HG03520 (cell line): ENCODE measurements around the gene CNGA3.

ENCODE experiments used
- ATAC-seq: cut with Tn5 transposase; IDR thresholded peaks from one replicate; pipeline ENCODE4 v1.9.1; 2021; ENCODE audit warnings: mild to moderate bottlenecking, moderate library complexity; ENCODE audit not compliant: unreplicated experiment

CNGA3 gene

GRCh38 chr2:98438190-98439133 is 92.2 kb downstream of the CNGA3 start:
- peak; percentile 87 for ATAC-seq

- no peak for ATAC-seq
These were observed 95.6 kb downstream of the CNGA3 start for GRCh38 chr2:98441706-98442450.

- ATAC-seq: no peak
These were observed 96.2 kb downstream of the CNGA3 start for GRCh38 chr2:98442488-98442887.

- peak; percentile 65 for ATAC-seq
These were observed 98.3 kb downstream of the CNGA3 start, which contains the start of gene INPP4A for GRCh38 chr2:98444436-98445176. INPP4A (plus strand) TSS chr2:98444858; CDS start chr2:98520049, 75,191 bp downstream.

- ATAC-seq: peak; percentile 23
These were observed 99.0 kb downstream of the CNGA3 start for GRCh38 chr2:98445177-98445682.

- no peak for ATAC-seq
These were observed 99.7 kb downstream of the CNGA3 start for GRCh38 chr2:98445683-98446581.

- no peak for ATAC-seq
These were observed 100.6 kb downstream of the CNGA3 start for GRCh38 chr2:98446850-98447249.
